Mesenchymal stem cell (in vitro differentiated cells and primary cell): ENCODE results near the gene RPL10A.

Experiments used
- DNase-seq: peaks from one replicate; pipeline ENCODE4 v3.0.0-alpha.2; 2013
- H2AFZ ChIP-seq: one replicate; pipeline ENCODE4 v1.6.1; 2013; ENCODE audit warnings: low read depth, mild to moderate bottlenecking, control low read depth, inconsistent platforms, low read length, moderate library complexity
- H2AK5ac ChIP-seq: 2 replicates; pipeline ENCODE4 v1.6.1; 2013; ENCODE audit warnings: low read length, moderate library complexity, mild to moderate bottlenecking, inconsistent platforms; ENCODE audit not compliant: severe bottlenecking
- H2BK120ac ChIP-seq: one replicate; pipeline ENCODE4 v1.6.1; 2013; ENCODE audit warnings: low read depth, mild to moderate bottlenecking, inconsistent platforms, low read length, moderate library complexity
- H2BK12ac ChIP-seq, 2 experiments: one replicate each; pipeline ENCODE4 v1.6.1; 2013; ENCODE audit warnings: inconsistent platforms in 2 of 2, low read length in 2 of 2, mild to moderate bottlenecking in 2 of 2, moderate library complexity in 2 of 2, control low read depth in 1 of 2
- H2BK15ac ChIP-seq: one replicate; pipeline ENCODE4 v1.6.1; 2013; ENCODE audit warnings: mild to moderate bottlenecking, low read depth, inconsistent platforms; ENCODE audit not compliant: poor library complexity, severe bottlenecking
- H2BK5ac ChIP-seq: 2 replicates; pipeline ENCODE4 v1.6.1; 2013; ENCODE audit warnings: low read depth, mild to moderate bottlenecking, low read length, control low read depth, inconsistent platforms; ENCODE audit not compliant: poor library complexity, severe bottlenecking
- H3K14ac ChIP-seq, 2 experiments: one replicate each; pipeline ENCODE4 v1.6.1; 2013; ENCODE audit warnings: inconsistent platforms in 2 of 2, low read length in 2 of 2, control low read depth in 1 of 2, mild to moderate bottlenecking in 1 of 2, moderate library complexity in 1 of 2
- H3K18ac ChIP-seq, 2 experiments: one replicate each; pipeline ENCODE4 v1.6.1; 2013; ENCODE audit warnings: inconsistent platforms in 2 of 2, low read length in 2 of 2, control low read depth in 1 of 2, low read depth in 1 of 2, mild to moderate bottlenecking in 1 of 2
- H3K23ac ChIP-seq, 2 experiments: one replicate each; pipeline ENCODE4 v1.6.1; 2013; ENCODE audit warnings: inconsistent platforms in 2 of 2, low read length in 2 of 2, mild to moderate bottlenecking in 2 of 2, moderate library complexity in 2 of 2, control low read depth in 1 of 2
- H3K27ac ChIP-seq: 2 replicates; pipeline ENCODE4 v1.5.1; 2013; ENCODE audit warnings: mild to moderate bottlenecking, moderate library complexity, low read length, control low read depth, inconsistent platforms; ENCODE audit not compliant: poor library complexity, severe bottlenecking
- H3K27me3 ChIP-seq, 2 experiments: 2 replicates each; pipeline versions ENCODE4 v1.6.1 to v1.7.0; 2013; ENCODE audit warnings: low read length in 2 of 2, mild to moderate bottlenecking in 2 of 2, moderate library complexity in 2 of 2, control low read depth in 1 of 2, inconsistent platforms in 1 of 2; ENCODE audit not compliant: control insufficient read depth in 1 of 2, insufficient read depth in 1 of 2
- H3K36me3 ChIP-seq, 2 experiments: 2 replicates each; pipeline versions ENCODE4 v1.6.1 to v1.7.0; 2013; ENCODE audit warnings: low read length in 2 of 2, control low read depth in 1 of 2, inconsistent platforms in 1 of 2, low read depth in 1 of 2, mild to moderate bottlenecking in 1 of 2; ENCODE audit not compliant: insufficient read depth in 2 of 2, control insufficient read depth in 1 of 2
- H3K4ac ChIP-seq, 2 experiments: one replicate each; pipeline ENCODE4 v1.6.1; 2013; ENCODE audit warnings: inconsistent platforms in 2 of 2, low read length in 2 of 2, mild to moderate bottlenecking in 2 of 2, moderate library complexity in 2 of 2, control low read depth in 1 of 2, low read depth in 1 of 2
- H3K4me1 ChIP-seq: 2 replicates; pipeline ENCODE4 v1.6.1; 2013; ENCODE audit warnings: low read depth, low read length, control low read depth; ENCODE audit not compliant: control insufficient read depth, insufficient read depth
- H3K4me2 ChIP-seq: 2 replicates; pipeline ENCODE4 v1.6.1; 2013; ENCODE audit warnings: low read length, mild to moderate bottlenecking, inconsistent platforms; ENCODE audit not compliant: poor library complexity, severe bottlenecking
- H3K4me3 ChIP-seq, 2 experiments: 2 replicates each; pipeline versions ENCODE4 v1.5.1 to v1.7.0; 2013; ENCODE audit warnings: low read length in 2 of 2, mild to moderate bottlenecking in 2 of 2, control low read depth in 1 of 2, low read depth in 1 of 2; ENCODE audit not compliant: insufficient read depth in 1 of 2
- H3K79me1 ChIP-seq: replicated peaks from 2 replicates; pipeline ENCODE4 v1.6.1; 2013; ENCODE audit warnings: mild to moderate bottlenecking, control low read depth, low read length, inconsistent platforms; ENCODE audit not compliant: poor library complexity, severe bottlenecking
- H3K9ac ChIP-seq: 2 replicates; pipeline ENCODE4 v1.7.0; 2013; ENCODE audit warnings: mild to moderate bottlenecking, low read length, moderate library complexity
- H3K9me3 ChIP-seq: 2 replicates; pipeline ENCODE4 v1.7.0; 2013; ENCODE audit warnings: mild to moderate bottlenecking, low read length; ENCODE audit not compliant: control insufficient read depth
- H4K8ac ChIP-seq: one replicate; pipeline ENCODE4 v1.6.1; 2013; ENCODE audit warnings: inconsistent platforms, mild to moderate bottlenecking, low read length, moderate library complexity
- H4K91ac ChIP-seq: one replicate; pipeline ENCODE4 v1.6.1; 2013; ENCODE audit warnings: mild to moderate bottlenecking, low read length, inconsistent platforms
- WGBS: methylation state at CpG from one replicate; pipeline ENCODE4 v1.1.7; 2013; ENCODE audit warnings: mixed read lengths; 5-methylcytosine and 5-hydroxymethylcytosine counted together

The RPL10A gene

DNA sequence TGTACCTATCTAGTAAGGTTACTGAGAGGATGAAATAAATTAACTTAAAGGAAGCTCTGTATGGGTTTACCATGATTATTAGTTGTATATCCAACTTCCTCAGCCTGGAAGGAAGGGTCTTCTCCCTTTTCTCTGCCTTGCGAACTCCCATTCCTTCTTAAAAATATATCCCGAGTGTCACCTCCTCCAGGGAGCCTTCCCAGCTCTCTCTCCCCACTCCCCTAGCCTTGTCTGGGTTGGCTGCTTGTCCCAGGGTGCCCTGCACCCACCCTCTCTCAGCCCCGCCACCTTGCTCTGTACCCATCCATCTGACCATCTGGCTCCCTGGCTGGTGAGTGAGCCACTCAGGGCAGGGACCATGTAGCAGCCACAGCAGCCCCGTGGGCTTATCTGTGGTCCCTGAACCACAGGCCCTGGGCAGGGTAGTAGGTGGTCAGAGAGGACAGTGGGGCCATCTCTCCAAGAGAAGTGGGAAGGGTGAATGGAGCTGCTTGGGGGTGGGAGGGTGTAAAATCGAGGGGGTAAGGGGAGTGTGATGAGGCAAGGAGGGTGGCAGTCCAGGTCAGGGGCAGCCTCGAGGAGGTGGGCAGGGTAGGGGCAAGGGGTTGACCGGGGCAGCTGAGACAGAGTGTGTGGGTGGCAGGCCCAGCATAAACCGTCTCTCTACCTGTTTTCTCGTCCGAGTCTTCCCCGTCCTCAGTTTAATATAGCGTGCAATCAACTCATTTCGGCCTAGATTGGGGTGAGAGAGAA lies 15.9 kb downstream of the RPL10A start:
- Histone ChIP-seq H2AFZ (no peak overlapping the region), H2BK120ac (no peak overlapping the region), H2BK15ac (peak overlapping the region; percentile 53), H2BK12ac (peak overlapping the region in 1 of 2 experiments; percentile 37), H3K4me2 (no peak overlapping the region), H3K27ac (no peak overlapping the region), H3K9me3 (no peaks in the 10 kb centered on the region), H3K18ac (peak overlapping the region in 1 of 2 experiments; percentile 35), H4K8ac (no peak overlapping the region), H3K4me1 (peaks cover 52% of the 10 kb centered on the region), H3K4me3 (no peak overlapping the region), H3K4ac (peak overlapping the region in 1 of 2 experiments; percentile 26), H2BK5ac (no peak overlapping the region), H3K14ac (no peak overlapping the region), H4K91ac (no peak overlapping the region), H2AK5ac (peak overlapping the region; percentile 54), H3K9ac (peak overlapping the region; percentile 63), H3K36me3 (peaks cover 52 to 67% of the 10 kb centered on the region in 2 experiments), H3K23ac (no peak overlapping the region), H3K79me1 (peaks cover 46% of the 10 kb centered on the region), H3K27me3 (no peaks in the 10 kb centered on the region)
- no peak for DNase-seq
- WGBS = 96% methylated on average over 11 of the region's 13 CpGs

DNA sequence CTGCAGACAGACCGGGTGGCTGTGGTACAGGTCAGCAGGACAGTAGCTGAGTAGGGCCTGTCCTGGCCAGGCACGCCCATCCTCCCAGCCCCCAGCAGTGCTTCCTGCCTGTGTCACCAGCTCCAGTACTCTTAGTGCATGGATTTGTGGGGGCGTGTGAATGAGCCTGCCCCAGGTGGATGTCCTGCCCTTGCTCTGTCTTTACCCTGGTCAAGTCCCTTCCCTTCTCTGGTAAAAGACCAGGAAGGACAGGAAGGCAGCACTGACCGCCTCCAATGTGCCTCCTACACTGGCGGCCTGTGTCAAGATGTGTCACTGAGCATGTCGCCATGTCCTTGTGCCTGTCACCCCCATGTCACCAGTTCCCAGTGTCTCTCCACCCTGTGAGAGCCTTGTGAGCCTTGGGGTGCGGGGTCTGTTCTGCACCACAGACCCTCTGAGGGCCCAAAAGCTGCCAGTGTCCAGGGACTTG lies 16.8 kb downstream of the RPL10A start:
- Histone ChIP-seq H2AK5ac (peak overlapping the region; percentile 94), H3K4me2 (no peak overlapping the region), H2BK15ac (peak overlapping the region; percentile 29), H2BK5ac (peak overlapping the region; percentile 51), H2AFZ (no peak overlapping the region), H3K79me1 (peaks cover 42% of the 10 kb centered on the region), H3K9me3 (no peaks in the 10 kb centered on the region), H3K4me1 (peaks cover 58% of the 10 kb centered on the region), H4K91ac (peak overlapping the region; percentile 44), H3K36me3 (peaks cover 43 to 58% of the 10 kb centered on the region in 2 experiments), H3K27ac (peak overlapping the region; percentile 82), H3K4me3 (no peak overlapping the region), H3K27me3 (no peaks in the 10 kb centered on the region), H3K23ac (no peak overlapping the region), H3K18ac (peak overlapping the region; percentile 56 to 96), H3K14ac (peak overlapping the region in 1 of 2 experiments; percentile 92), H3K4ac (peak overlapping the region; percentile 20 to 26), H2BK120ac (no peak overlapping the region), H2BK12ac (peak overlapping the region; percentile 93), H3K9ac (peak overlapping the region; percentile 63), H4K8ac (peak overlapping the region; percentile 83)
- DNase-seq = no peak
- 58% methylated on average over 6 of the region's 7 CpGs for WGBS

DNA sequence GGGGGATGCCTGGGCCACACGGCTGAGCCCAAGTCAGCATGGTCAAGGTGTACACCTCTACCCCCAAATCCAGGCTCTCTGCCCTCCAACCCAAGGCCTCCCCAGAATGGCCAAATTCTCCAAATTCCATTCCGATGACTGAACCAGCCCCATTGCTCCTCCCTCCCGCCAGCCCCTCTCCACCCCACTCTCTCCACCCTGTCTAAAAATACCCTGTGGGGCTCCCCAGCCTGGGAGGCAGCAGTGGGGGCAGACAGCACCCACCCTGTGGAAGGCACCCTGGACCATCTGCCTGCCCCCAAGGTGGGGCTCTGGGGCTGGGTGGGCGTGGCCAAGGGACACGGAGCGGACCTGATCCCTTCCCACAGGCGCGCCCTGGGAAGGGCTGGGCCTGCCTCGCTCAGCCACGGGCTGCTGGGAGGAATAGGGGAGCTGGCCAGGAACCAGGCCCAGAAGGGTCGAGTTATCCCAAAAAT lies 17.2 kb downstream of the RPL10A start:
- Histone ChIP-seq H2AK5ac (peak overlapping the region; percentile 98), H3K36me3 (peaks cover 39 to 53% of the 10 kb centered on the region in 2 experiments), H3K4ac (peak overlapping the region; percentile 26 to 88), H2BK5ac (peak overlapping the region; percentile 51), H4K8ac (peak overlapping the region; percentile 83), H3K9ac (peak overlapping the region; percentile 63), H2BK15ac (peak overlapping the region; percentile 91), H3K27ac (peak overlapping the region; percentile 82), H2BK12ac (peak overlapping the region; percentile 93), H3K14ac (peak overlapping the region in 1 of 2 experiments; percentile 44), H3K4me2 (no peak overlapping the region), H2BK120ac (no peak overlapping the region), H4K91ac (peak overlapping the region; percentile 44), H3K9me3 (no peaks in the 10 kb centered on the region), H2AFZ (no peak overlapping the region), H3K27me3 (no peaks in the 10 kb centered on the region), H3K4me3 (peak overlapping the region in 1 of 2 experiments; percentile 13), H3K79me1 (peaks cover 40% of the 10 kb centered on the region), H3K4me1 (peaks cover 63% of the 10 kb centered on the region), H3K23ac (peak overlapping the region in 1 of 2 experiments; percentile 81), H3K18ac (peak overlapping the region; percentile 56 to 96)
- peak; percentile 59 for DNase-seq
- WGBS = 23% methylated on average over 11 of the region's 11 CpGs
